ENCODE results near the gene TCF4.

The TCF4 gene

DNA sequence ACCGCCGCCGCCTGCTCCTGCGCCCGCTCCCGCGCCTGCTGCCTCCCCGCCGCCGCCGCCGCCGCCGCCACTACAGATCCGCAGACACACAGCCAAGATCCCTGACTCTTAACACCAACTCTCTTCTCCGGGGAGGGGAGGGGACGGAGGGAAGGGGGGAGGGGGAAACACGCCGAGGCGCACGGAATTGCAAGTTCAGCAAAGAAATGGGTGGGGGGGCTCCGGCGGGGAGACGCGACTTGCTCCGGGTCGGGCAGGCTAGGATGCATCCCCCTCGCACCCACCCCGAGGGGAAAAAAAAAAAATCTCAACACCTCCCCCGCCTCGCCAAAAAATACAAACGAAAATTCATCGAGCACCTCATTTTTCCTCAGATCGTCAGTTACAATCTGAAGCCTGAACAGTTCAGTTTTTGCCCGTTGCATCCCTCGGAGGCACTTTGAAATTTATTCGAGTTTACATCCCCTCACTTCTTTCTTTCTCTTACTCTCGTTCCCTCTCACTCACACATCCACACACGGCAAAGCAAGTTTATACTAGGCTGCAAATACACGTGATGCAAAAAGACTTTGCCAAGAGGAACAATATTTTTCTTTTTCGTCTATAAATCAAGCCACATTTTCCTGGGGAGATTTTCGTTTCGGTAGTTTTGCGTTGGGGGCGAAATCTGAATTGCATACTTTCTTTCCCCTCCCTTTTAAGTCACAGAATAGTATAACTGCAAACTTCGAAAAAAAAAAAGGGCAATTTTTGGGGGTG is at the start of gene TCF4:
Gene TCF4, minus strand, starts transcription at position 82 of the 759 bp plus-strand sequence. CDS start 1,076 bp downstream, outside the sequence.
- DNase-seq = peak; percentile 61

DNA sequence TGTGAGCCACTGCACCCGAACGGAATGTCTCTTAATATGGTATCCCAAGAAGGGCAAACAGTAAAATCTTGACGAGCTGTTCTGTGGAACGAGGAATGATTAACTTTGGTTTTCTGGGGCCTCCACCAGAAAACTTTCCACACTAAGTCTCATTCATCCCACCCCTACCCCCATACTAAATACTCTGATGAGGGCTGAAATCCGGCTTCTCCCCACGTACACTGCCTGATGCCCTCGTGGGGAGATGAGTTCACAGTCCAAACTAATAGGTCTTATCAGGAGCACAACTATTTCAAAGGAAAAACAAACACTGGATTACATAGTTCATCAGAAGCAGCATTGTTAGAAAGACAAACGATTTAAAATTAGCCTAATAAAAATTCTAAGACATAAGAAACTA is 49.2 kb upstream of the TCF4 start:
- DNase-seq = no peak

DNA sequence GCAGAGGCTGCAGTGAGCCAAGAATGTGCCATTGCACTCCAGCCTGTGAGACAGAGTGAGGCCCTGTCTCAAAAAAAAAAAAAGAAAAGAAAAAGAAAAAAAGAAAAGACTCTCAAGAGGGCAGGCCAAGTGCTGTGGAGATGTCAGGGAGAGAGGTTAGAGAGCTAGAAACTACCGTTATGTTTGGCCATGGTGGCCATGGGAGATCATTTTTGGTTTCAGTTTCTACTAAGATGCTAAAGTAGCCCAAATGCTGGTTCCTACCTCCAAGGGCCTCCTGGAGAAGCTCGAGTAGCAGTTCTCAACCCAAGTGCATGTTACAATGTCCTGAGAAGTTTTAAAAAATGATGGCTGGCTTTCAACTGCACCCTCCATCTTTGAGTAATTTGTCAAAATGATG is 47.4 kb upstream of the TCF4 start:
- no peak for DNase-seq

DNA sequence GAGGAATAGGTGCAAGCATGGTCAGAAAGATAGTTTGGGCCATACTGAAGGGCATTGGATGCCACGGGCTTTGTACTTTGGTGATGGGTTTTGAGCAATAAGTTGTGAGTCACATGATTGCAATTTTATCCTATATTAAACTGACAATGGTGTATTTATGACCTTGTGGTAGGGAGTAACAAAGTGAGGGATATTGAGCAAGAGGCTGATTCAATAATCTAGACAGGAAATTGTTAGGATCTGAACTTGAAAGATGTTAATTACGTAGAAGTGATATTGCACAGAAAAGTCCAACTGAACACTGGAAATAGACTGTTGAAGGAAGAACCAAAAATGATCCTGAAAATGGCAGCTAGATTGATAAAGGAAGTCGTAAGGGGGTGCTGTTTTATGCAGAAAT is 46.6 kb upstream of the TCF4 start:
- DNase-seq = no peak

DNA sequence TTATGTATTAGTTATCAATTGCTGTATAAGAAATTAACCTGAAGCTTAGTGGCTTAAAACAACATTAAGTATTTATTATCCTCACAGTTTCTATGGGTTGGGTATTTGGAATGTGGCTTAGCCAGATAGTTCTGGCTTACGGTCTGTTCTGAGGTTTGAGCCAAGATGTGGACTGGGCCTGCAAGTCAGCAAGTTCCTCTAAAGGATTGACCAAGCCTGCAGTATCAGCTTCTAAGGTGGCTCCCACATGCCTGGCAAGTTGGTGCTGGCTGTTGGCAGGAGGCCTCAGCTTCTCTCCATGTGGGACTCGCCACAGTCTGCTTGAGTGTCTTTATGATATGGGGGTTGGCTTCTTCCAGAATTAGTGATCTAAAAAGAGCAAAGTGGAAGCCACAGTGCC is 45.0 kb upstream of the TCF4 start:
- no peak for DNase-seq

DNA sequence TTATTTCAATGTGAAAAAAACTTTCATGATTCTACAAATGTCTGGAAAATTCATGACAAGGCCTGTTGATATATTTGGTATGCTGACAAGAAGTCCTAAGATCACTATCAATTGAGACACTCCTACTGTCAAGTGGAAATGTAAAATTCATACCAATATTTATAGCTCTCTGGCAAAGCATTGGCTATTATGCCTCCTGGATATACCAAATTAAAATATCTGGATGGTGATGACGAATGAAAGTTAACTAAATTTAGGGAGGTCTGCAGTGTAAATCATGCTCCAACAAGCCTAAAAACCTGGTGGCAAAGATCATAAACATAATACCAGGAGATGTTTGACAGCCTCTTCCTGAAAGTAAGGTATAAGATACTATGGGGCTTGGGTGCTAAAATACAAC is 41.1 kb upstream of the TCF4 start:
- DNase-seq = no peak

DNA sequence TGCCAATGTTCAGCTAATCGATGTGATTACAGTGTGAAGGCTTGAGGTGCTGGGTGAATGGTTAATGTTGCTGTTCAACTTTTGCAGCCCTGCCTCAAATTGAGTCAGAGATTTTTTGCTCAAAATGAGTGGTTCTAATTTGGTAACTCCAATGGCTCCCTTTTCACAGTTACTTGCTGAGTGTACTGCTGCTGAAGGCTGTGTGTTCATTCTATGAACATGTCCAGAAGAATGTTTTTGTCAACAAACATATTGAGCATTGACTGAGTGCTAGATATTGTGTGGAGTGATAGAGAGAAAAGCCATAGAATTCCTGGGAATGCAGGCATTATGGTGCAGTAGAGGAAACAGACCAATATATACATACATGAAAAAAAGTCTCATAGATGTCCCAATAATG is 39.0 kb upstream of the TCF4 start:
- no peak for DNase-seq

DNA sequence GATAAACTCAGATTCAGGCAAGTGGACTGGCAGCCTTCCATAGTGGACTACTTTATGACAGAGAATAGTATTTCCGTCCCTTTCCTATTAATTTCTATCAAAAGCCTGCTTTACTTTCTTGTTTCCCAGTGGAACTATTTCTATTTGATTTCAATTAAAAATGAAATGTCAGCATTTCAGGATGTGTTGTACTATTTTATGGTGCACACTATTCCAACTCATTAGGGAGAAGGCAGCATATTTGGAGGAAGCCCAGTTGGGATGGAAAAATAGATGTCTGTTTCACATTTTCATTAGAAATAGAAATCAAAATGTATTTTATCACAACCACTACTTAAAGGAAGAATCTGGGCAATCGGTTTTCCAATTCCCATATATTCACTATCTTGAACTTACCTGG is 37.9 kb upstream of the TCF4 start:
- DNase-seq = no peak

DNA sequence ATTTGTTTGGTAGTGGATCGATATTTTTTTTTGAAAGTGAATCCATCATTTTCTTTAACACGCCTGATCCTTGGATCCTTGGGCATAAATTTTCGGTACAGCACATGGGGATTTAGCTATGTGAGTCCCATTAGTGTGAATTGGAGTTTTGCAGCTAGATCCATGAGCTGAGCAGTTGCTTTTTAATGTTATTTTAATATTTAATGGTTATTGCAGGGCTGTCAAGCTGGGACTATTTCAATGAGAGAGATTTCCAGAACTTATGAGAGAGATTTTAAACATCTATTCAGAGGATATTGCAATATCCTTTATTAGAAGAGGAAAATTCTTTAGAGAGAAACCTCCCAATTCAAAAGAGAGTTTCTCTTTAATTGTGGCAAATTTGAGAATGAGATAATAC is 35.6 kb upstream of the TCF4 start:
- no peak for DNase-seq

DNA sequence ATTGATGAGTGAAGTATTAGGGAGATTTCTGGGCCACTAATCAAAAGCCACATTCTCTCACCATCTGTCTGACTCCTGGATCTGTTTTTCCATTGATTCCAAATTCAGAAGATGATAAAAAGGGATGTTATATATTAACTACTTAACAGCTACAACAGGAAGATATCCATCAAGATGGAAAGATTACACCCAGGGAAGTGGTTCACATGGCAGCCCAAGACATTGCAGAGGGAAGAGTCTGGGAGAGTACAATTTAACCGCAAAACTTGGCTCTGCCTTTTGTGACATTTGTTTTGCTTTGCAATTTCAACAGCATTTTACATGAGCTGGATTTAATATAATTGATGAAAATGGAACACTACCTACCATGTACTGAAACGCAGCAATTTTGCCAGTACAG is 22.5 kb upstream of the TCF4 start:
- DNase-seq = no peak

DNA sequence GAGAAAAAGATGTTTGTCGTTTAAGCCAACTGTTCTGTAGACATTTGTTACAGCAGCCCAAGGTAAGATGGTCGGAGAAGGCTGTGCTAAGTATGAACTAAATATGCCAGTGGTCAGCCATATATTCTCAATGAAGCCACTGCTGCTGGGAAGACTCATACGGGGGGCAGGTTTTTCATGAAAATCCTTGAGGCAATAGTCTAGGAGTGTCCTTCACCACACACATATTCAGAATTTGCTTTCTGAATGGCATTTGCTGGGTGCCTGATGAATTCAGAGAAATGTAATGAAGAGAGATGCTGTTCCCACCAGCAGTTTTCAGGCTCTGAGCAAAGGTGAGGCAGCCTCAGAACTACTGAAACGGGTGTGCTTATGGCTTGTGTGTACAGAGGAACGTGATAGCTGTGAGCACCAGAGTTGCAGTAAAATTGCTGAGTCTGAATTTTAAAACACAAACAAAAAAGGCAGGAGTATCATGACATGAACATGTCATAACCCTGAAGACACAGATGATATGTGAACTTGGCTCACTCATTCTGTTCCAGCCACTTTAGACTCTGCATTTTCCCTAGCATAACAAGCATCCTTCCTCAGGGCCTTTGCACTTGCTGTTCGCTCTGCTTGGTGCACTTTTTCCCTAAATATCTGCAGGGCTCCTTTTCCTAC is 21.3 kb upstream of the TCF4 start:
- no peak for DNase-seq

DNA sequence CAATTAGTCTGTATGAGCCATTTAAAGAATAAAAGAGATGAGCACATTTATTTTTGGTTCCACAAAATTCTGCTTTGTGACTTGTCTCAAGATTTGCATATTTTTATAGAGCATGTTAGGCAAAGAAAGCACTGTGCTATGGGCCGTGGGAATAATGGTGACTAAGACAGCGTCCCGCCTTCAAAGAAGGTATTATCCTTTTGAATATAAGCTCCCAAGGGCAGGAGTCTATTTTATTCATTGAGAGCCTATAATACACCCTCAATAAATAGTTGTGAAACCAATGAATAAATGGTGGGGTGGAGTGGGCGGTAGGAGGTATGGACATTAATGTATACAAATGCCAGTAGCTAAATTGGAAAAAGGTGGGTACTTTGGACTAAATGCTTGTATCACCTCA is 20.5 kb upstream of the TCF4 start:
- no peak for DNase-seq

DNA sequence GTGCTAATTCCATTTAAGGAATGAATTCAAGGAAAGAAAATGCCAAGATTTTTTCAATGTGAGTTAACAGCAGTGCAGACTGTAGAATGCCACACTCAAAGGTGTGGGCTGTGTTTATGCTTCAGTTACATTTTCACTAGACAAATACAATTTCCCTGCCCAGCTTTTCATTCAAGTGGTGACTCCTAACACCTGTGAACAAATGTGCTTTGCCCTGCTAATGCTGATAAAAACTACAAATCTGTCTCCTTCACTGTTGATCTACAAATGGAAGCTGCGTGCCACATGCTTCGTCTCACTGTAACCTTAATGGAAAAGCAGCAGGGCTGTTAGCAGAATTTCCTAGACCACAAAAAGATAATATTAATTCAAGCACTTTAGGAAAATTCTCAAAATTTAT is 19.8 kb upstream of the TCF4 start:
- no peak for DNase-seq

DNA sequence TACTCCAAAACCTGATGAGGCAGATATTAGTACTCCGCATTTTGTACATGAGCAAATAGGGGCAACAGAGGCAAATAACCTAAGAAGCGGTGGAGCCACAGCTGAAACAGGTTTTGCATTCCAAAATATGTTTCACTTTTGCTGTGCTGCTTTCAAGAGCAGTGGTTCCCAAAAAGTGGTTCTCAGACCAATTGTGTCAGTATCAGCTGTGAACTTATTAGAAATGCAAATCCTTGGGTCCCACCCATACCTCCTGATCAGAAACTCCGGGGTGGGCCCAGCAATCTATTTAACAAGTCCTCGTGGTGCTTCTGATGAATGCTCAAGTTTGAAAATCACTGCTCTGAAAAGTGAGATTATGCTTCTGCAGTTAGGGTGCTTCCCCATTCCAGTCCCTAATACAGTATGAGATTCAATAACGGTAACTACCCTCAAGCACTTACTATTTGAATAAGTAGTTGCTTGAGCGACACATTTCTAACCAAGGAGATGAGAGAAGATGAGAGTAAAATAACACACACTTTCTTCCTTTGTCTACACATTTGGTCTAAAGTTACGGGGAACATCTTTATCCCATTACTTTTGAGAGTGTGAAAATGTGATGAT is 17.8 kb upstream of the TCF4 start:
- no peak for DNase-seq

DNA sequence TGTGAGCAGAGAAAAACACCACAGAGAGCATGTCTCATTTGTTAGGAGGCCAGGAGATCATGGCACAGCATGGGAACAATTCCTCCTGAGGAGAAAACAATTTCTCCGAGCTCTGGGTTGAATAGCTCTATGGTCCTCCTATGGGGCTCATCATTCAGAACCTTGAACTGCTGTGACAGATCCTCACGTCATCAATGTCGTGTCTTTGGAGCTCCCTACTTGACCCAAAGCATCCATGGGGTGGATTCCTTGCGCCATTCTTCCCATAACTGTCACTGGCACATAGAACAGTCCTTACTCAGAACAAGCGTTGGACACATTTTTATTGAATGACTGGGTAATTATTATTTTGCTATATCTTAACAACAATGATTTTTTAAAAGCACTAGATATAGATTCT is 15.8 kb upstream of the TCF4 start:
- DNase-seq = no peak

DNA sequence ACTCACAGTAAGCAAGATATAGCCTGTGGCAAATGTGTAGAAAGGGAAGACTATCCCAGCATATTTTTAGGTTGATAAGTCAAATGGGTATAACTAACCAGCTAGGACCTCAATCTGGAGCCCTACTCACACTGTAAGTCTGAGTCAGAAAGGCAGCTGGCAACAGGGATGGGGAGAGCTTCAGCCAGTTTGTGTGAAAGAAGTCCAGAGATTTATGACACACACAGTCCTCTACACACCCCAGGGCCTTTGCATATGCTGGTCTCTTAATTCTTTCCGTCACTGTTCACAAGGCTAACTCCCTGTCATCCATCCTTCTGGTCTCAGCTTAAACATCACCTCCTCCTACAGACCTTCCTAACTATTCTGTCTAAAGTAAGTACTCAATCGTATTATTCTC is 5.9 kb upstream of the TCF4 start:
- no peak for DNase-seq

DNA sequence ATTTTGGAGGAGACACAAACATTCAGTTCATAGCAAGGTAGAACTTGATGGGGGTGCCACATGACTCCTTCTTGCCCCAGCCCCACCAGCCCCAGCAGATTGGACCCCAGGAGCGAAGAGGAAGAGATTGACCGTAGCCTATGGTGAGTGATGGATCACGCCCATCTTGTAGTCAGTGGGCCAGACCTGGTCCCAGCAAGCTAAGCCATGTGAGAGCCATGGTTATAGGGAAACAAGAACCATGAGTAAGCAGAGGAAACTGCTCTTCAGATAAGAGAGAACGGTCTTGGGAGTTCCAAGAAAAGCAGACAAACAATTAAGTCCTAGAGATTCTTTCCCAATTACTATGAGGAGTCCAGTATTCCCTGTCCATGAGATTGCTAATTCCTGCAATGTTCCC is 4.6 kb upstream of the TCF4 start:
- DNase-seq = no peak

DNA sequence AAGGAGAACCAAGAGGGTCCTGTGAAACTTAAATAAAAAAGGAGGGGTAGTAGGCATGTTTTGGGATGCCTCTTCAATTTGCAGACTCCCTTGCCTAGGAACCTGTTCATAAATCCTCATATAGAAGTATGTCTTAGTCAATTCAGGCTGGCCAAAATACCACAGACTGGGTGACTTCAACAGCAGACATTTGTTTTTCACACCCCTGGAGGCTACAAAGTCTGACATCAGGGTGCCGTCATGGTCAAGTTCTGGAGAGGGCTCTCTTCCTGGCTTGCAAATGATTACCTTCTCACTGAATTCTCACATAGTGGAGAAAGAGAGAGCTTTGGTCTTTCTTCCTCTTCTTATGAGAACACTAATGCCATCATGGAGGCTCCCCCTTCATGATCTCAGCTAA is 4.1 kb upstream of the TCF4 start:
- no peak for DNase-seq

DNA sequence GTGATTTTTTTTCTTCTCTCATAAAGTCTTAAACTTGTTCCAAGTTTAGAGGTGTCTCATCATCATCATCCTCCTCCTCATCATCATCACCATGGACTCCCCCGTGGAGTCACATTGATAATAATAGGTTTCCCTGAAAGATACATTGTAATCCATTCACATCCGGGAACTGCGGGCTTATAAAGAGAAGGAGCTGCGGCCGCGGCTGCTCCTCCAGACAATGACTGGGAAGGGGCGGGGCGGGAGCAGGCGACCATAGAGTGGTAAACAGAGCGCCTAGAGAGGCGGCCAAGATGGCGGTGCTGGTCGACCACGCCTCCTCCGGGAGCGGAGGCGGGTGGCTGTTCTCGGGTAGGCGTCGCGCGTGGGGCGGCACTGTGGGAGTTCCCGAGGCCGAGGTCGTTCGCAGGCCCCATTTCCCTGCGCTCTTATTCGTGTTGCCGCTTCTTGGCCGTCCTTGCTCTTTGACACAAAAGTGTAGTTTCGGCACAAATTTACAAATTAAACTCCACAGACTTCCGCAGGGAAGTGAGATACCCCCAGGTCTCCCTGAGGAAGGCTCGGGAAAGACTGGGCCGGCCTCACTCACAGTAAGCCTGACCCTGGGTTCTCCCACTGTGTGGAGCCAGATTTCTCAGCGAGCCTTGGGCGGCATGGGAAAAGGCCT is 1.8 kb upstream of the TCF4 start:
- peak; percentile 78 for DNase-seq

DNA sequence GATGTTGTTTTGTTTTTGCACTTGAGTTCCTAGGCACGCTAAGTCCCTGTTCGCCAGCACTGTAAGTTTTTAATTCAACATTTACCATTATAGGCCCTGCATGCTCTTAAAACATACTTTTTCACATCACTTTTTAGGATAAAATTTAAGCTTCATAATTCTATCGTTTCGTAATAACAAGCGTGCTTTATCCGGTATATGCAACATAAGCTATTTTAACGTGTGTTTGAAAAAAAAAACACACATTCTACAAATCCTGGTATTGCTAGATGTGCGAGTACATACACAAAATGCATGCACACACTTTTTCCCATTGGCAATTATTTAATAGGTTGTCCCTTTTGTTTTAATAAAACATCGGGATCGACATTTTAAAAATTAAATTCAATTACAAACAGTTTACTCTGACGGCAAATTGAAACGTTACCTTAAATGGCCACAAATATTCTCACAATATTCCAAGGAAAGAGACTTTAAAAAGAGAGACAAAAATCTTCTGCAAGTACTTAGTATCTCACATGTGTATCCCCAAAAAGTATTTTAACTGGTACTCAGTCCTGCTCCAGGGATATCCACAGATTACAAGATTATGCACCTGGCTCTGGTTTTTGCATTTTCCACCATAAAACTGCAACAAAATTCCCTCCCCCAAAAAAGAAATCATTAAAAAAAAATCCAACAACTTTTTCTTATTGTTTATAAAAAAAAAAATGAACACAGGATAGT is 1.0 kb upstream of the TCF4 start:
- DNase-seq = no peak

DNA sequence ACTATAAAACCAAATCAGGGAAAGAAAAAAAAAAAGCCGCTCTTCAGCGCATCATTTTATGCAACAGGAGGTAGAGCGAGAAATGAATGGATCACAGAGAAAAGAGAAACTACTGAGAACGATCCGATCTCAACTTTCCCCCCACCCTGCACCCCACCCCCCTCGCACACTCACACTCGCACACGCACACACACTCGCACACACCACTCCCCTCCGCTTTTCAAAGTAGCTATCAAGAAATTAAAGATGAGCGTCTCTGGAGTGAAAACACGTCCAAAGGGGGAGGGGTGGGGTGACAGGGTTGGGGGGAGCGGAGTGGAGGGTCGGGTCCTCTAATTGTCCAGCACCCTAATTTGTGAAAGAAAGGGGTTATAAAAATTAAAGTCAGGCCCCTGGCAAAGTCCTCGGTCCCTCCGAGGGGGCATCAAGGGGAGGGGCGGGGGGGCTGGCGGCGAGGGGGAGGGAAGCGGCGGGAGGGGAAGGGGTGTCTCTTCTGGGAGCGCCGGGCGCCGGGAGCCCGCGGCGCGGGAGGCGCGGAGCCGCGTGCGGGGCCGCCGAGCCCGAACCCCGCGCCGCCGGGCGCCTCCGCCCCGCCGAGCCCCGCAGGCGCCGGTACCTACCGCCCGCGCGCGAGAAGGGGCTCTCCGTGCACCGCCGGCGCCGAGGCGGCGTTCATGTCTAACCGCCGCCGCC is 428 bp downstream of the TCF4 start:
- no peak for DNase-seq

DNA sequence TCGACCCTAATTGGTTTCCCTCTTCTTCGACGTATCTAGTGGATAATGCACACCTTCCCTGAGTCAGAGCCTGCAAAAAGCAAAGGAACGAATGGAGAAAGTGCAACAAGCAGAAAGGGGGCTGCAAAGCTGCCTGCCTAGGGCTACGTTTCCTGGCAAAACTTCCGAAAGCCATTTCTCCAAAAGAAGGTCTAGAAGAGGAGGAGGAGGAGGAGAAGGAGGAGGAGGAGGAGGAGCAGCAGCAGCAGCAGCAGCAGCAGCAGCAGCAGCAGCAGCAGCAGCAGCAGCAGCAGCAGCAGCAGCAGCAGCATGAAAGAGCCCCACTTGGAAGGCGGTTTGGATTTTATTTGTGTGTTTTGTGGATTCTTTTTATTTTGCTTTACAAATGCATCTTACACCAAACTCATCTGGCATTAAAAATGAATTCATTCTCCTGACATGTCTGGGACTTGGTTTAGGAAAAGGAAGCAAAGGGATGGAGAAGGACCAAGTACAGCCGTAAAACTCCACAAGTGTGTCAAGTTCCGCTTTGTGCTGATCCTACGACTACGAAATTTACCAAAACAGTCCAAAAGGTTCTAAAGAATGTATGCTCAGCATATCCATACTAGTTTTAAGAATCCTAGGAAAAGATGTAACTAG is 2.0 kb downstream of the TCF4 start:
- no peak for DNase-seq
